GM12865 (cell line): Measurements from ENCODE around the gene EPS8.

Experiments used
- DNase-seq: peaks from one replicate; pipeline ENCODE4 v3.0.0; 2010; ENCODE audit warnings: low read depth
- H3K4me3 ChIP-seq: 2 replicates; pipeline ENCODE4 v1.5.1; 2011; ENCODE audit warnings: mild to moderate bottlenecking, low read depth, low read length, control low read depth
- CTCF ChIP-seq: IDR thresholded peaks from 2 replicates; pipeline ENCODE4 v1.5.1; 2011; ENCODE audit warnings: low read length, control low read depth, low read depth, inconsistent platforms; ENCODE audit not compliant: insufficient read depth; ENCODE audit errors: missing control alignments

EPS8 gene

DNA sequence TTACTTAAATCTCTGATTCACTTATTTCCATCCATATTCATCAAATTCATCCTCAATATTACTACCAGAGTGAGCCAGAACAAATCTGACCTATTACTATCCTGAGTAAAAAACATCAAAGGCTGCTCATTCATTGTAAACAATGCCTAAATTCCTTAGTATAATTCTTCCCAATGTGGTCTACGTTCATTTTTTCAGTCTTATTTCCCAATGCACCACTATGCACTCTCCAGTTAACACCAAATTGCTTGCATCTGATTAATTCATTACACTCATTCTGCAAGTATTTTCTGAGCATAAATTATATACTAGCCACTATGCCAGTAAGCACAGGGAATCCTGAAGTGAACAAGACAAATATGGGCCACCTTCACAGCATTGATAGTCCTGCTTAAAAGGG is 110.0 kb downstream of the EPS8 start:
- no peak for DNase-seq
- TF ChIP-seq CTCF = no peak

GRCh38 chr12:15677726-15678201 is 111.4 kb downstream of the EPS8 start:
- DNase-seq = no peak
- no peak overlapping the region for H3K4me3 ChIP-seq
- no peak for TF ChIP-seq CTCF

More for the DNA sequence above, 110.0 kb downstream of the EPS8 start:
- H3K4me3 ChIP-seq = no peak overlapping the region

- TF ChIP-seq CTCF = no peak
- no peak for DNase-seq
- no peak overlapping the region for H3K4me3 ChIP-seq
Measured at GRCh38 chr12:15677228-15677627, 112.0 kb downstream of the EPS8 start.

DNA sequence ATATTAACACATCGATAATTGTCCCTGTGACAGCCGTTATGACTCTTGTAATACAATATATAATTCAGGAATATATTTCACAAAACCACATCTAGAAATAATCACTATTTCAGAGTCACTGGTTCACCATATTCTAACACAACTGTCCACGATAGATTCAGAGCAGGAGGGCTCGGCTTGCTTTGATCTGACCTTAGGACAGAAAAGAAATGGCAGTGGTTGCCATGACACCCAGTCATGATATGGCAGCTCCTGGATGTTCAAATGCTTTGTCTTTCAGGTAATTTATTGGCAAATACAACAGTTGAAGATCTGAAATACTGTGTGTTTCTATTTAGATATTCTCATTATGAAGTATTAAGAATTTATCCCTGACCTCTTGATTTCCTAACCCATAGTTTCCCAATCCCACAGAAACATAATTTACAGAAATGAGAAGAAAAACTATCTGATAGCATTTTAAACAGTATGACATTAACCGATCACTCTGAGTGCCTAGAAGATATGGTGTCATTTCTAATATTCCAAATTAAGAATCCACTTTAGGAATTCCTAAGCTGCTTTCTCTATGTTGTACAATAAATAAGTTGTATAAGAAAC is 116.4 kb downstream of the EPS8 start:
- H3K4me3 ChIP-seq = no peak overlapping the region
- no peak for DNase-seq
- no peak for TF ChIP-seq CTCF

- no peak for DNase-seq
- no peak for TF ChIP-seq CTCF
Measured at GRCh38 chr12:15670756-15671155, 118.4 kb downstream of the EPS8 start.

GRCh38 chr12:15669256-15669948 is 119.8 kb downstream of the EPS8 start:
- TF ChIP-seq CTCF = no peak
- no peak for DNase-seq
- no peak overlapping the region for H3K4me3 ChIP-seq

More at GRCh38 chr12:15670756-15671155, 118.4 kb downstream of the EPS8 start:
- H3K4me3 ChIP-seq = no peak overlapping the region
